Karpas-422 (cell line): ENCODE measurements around the gene MYOT. TPM values are rescaled to one million over a fixed set of nuclear protein-coding genes. Genes with fewer than 3 reads are reported as not detected.

Experiments
- DNase-seq: peaks from one replicate; pipeline ENCODE4 v3.0.0-alpha.2; 2015
- H2AFZ ChIP-seq: fragments of 200-600 bp; sonication (generic); 2 replicates; pipeline ENCODE4 v1.6.1; 2014; ENCODE audit warnings: antibody characterized with exemption, low read length, mixed read lengths
- H3K27ac ChIP-seq: fragments of 200-600 bp; sonication (generic); 2 replicates; pipeline ENCODE4 v1.5.1; 2014; ENCODE audit warnings: mild to moderate bottlenecking, low read length, moderate library complexity
- H3K27me3 ChIP-seq: fragments of 200-600 bp; sonication (generic); 2 replicates; pipeline ENCODE4 v1.6.1; 2014; ENCODE audit warnings: low read length, mixed read lengths
- H3K36me3 ChIP-seq: fragments of 200-600 bp; sonication (generic); 2 replicates; pipeline ENCODE4 v1.6.1; 2014; ENCODE audit warnings: low read length, mixed read lengths; ENCODE audit not compliant: insufficient read depth
- H3K4me1 ChIP-seq: fragments of 200-600 bp; sonication (generic); 2 replicates; pipeline ENCODE4 v1.6.1; 2014; ENCODE audit warnings: mild to moderate bottlenecking, low read length, mixed read lengths
- H3K4me2 ChIP-seq: fragments of 200-600 bp; sonication (generic); 2 replicates; pipeline ENCODE4 v1.6.1; 2014; ENCODE audit warnings: low read length, low read depth, mild to moderate bottlenecking; ENCODE audit not compliant: poor library complexity, severe bottlenecking
- H3K4me3 ChIP-seq: fragments of 200-600 bp; sonication (generic); 2 replicates; pipeline ENCODE4 v1.5.1; 2014; ENCODE audit warnings: mild to moderate bottlenecking, antibody characterized with exemption, low read length, mixed read lengths
- H3K79me2 ChIP-seq: fragments of 200-600 bp; sonication (generic); 2 replicates; pipeline ENCODE4 v1.6.1; 2014; ENCODE audit warnings: mild to moderate bottlenecking, low read length, mixed read lengths
- H3K9ac ChIP-seq: fragments of 200-600 bp; sonication (generic); 2 replicates; pipeline ENCODE4 v1.6.0; 2014; ENCODE audit warnings: low read length
- H3K9me2 ChIP-seq: fragments of 200-600 bp; sonication (generic), shearing (Covaris generic); replicated peaks from 2 replicates; pipeline ENCODE4 v1.6.0; 2014; ENCODE audit warnings: mild to moderate bottlenecking, low read length, moderate library complexity; ENCODE audit not compliant: insufficient read depth
- H3K9me3 ChIP-seq: fragments of 300-700, 200-600 bp; sonication (generic); 2 replicates; pipeline ENCODE4 v1.6.1; 2014; ENCODE audit warnings: low read length, mixed read lengths
- H4K20me1 ChIP-seq: fragments of 200-600 bp; sonication (generic); 2 replicates; pipeline ENCODE4 v1.6.1; 2014; ENCODE audit warnings: mild to moderate bottlenecking, antibody characterized with exemption, low read length, low read depth; ENCODE audit not compliant: insufficient read depth
- total RNA-seq: library from RNA; depleted of rRNA; stranded (reverse); fragments of >200 nt; shearing (Covaris generic); gene quantifications from 2 replicates; pipeline ENCODE4 v1.2.3, GENCODE V29; 2014; ENCODE audit warnings: low replicate concordance; rRNA removed

Gene MYOT
- not detected in 2 replicates for total RNA-seq

GRCh38 chr5:137867664-137868063 lies at the start of gene MYOT:
MYOT (plus strand) TSS chr5:137867860; CDS start chr5:137870652, 2,792 bp downstream.
- H3K79me2 ChIP-seq, result no peaks in the 10 kb centered on the region
- no peak within 1 kb of the TSS for H2AFZ ChIP-seq
- no peaks in the 10 kb centered on the region for H3K9me2 ChIP-seq
- 0 out of 2 replicates have a peak, but pooled peaks cover 3% of the 10 kb centered on the region for H3K4me1 ChIP-seq
- H3K4me2 ChIP-seq, result no peak within 1 kb of the TSS
- no peak within 1 kb of the TSS for H3K27ac ChIP-seq
- no peaks in the 10 kb centered on the region for H3K9me3 ChIP-seq
- no peak within 1 kb of the TSS for H3K4me3 ChIP-seq
- H4K20me1 ChIP-seq, result no peaks in the 10 kb centered on the region
- DNase-seq, result no peak
- H3K27me3 ChIP-seq, result no peaks in the 10 kb centered on the region; the same call in 1 of the 2 replicates
- H3K9ac ChIP-seq, result no peak within 1 kb of the TSS
- H3K36me3 ChIP-seq, result no peaks in the 10 kb centered on the region

- no peak overlapping the region for H3K27ac ChIP-seq
- no peaks in the 10 kb centered on the region for H3K9me2 ChIP-seq
- H3K9me3 ChIP-seq, result no peaks in the 10 kb centered on the region
- no peak for DNase-seq
- H3K4me3 ChIP-seq, result no peak overlapping the region
- H3K79me2 ChIP-seq, result no peaks in the 10 kb centered on the region
- H3K4me1 ChIP-seq, result no peaks in the 10 kb centered on the region
- no peak overlapping the region for H3K9ac ChIP-seq
- no peaks in the 10 kb centered on the region for H4K20me1 ChIP-seq
- no peak overlapping the region for H3K4me2 ChIP-seq
- no peak overlapping the region for H2AFZ ChIP-seq
- H3K27me3 ChIP-seq, result no peaks in the 10 kb centered on the region
- no peaks in the 10 kb centered on the region for H3K36me3 ChIP-seq
These were observed 47.9 kb upstream of the MYOT start for GRCh38 chr5:137819766-137820165.

DNA sequence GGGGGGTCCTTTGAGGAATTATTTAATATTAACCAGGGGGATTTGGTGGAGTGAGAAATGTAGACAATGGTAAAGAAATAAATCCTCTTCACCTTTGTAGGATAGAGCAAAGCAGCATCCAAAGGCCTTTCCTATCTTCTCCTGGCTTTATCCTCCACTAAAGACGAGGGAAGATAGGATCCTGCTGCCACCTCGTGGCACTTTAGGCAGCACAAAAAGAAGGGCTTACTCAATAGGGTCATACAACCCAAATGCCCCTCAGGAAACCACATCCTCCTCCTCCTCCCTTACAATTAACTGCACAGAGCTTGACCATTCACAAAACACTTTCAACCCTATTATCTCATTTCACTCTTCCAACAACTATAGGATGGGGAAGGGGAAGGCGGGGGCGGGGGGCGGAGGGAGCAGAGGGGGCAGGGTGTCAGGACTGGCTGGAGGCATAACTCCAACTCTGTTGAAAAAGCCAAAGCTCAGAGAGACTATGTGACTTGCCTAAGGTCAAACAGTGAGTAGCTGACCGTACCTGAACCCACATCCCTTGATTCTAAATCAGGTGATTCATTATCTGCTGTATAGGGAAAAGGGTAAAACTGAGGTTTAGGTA lies 45.4 kb upstream of the MYOT start:
- Histone ChIP-seq H3K9me3 (no peaks in the 10 kb centered on the region; the same call in 1 of the 2 replicates), H3K36me3 (no peaks in the 10 kb centered on the region), H3K9ac (no peak overlapping the region), H3K4me2 (no peak overlapping the region), H2AFZ (no peak overlapping the region), H3K79me2 (no peaks in the 10 kb centered on the region), H3K27ac (no peak overlapping the region), H3K4me1 (no peaks in the 10 kb centered on the region), H3K27me3 (no peaks in the 10 kb centered on the region), H3K9me2 (no peaks in the 10 kb centered on the region), H3K4me3 (no peak overlapping the region), H4K20me1 (no peaks in the 10 kb centered on the region)
- peak; percentile 78 for DNase-seq

- Histone ChIP-seq H3K4me3 (no peak overlapping the region), H3K4me1 (no peaks in the 10 kb centered on the region), H3K9me3 (no peaks in the 10 kb centered on the region; the same call in 1 of the 2 replicates), H3K9ac (no peak overlapping the region), H3K79me2 (no peaks in the 10 kb centered on the region), H3K36me3 (no peaks in the 10 kb centered on the region), H3K27me3 (no peaks in the 10 kb centered on the region), H3K9me2 (no peaks in the 10 kb centered on the region), H2AFZ (no peak overlapping the region), H4K20me1 (no peaks in the 10 kb centered on the region), H3K4me2 (no peak overlapping the region), H3K27ac (no peak overlapping the region)
- no peak for DNase-seq
These were observed 44.7 kb upstream of the MYOT start for GRCh38 chr5:137822984-137823383.

DNA sequence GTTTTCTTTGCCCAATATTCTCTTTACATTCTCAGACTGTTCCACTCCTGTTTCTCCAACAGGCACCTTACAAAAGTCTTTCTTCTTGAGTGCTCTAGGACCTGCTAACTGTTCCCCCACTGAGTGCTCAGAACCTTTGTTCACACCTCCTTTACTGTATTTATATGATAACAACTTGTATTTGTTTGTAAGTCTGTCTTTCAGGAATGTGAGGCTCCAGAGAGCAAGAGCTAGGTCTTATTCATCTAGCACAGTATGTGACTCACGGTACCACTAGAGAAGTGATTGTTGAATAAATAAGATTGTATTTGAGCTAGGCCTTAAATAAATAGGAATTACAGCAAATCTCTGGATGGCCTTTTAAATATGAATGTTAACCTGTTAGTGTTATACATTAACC lies 42.5 kb upstream of the MYOT start:
- H3K27ac ChIP-seq, result no peak overlapping the region

GRCh38 chr5:137826067-137826466 lies 41.6 kb upstream of the MYOT start:
- no peaks in the 10 kb centered on the region for H3K4me1 ChIP-seq
- no peaks in the 10 kb centered on the region for H4K20me1 ChIP-seq
- H3K79me2 ChIP-seq, result no peaks in the 10 kb centered on the region
- no peaks in the 10 kb centered on the region; the same call in 1 of the 2 replicates for H3K9me3 ChIP-seq
- H3K27ac ChIP-seq, result no peak overlapping the region
- H2AFZ ChIP-seq, result no peak overlapping the region
- no peak overlapping the region for H3K9ac ChIP-seq
- no peak overlapping the region for H3K4me3 ChIP-seq
- no peaks in the 10 kb centered on the region for H3K36me3 ChIP-seq
- H3K4me2 ChIP-seq, result no peak overlapping the region
- H3K27me3 ChIP-seq, result no peaks in the 10 kb centered on the region
- H3K9me2 ChIP-seq, result no peaks in the 10 kb centered on the region
- no peak for DNase-seq

More for the DNA sequence above, 42.5 kb upstream of the MYOT start:
- Histone ChIP-seq H3K9ac (no peak overlapping the region), H3K4me2 (no peak overlapping the region), H3K4me1 (no peaks in the 10 kb centered on the region), H4K20me1 (no peaks in the 10 kb centered on the region), H3K79me2 (no peaks in the 10 kb centered on the region), H3K4me3 (no peak overlapping the region), H3K27me3 (no peaks in the 10 kb centered on the region), H3K9me2 (no peaks in the 10 kb centered on the region), H2AFZ (no peak overlapping the region), H3K36me3 (no peaks in the 10 kb centered on the region), H3K9me3 (no peaks in the 10 kb centered on the region; the same call in 1 of the 2 replicates)
- DNase-seq, result no peak

GRCh38 chr5:137828180-137828579 lies 39.5 kb upstream of the MYOT start:
- no peak overlapping the region for H2AFZ ChIP-seq
- no peaks in the 10 kb centered on the region for H3K9me2 ChIP-seq
- no peaks in the 10 kb centered on the region for H3K4me1 ChIP-seq
- H3K9me3 ChIP-seq, result no peaks in the 10 kb centered on the region; the same call in 1 of the 2 replicates
- no peaks in the 10 kb centered on the region for H3K79me2 ChIP-seq
- no peak overlapping the region for H3K4me3 ChIP-seq
- no peaks in the 10 kb centered on the region for H3K27me3 ChIP-seq
- H3K4me2 ChIP-seq, result no peak overlapping the region
- no peak overlapping the region for H3K27ac ChIP-seq
- H3K36me3 ChIP-seq, result no peaks in the 10 kb centered on the region
- DNase-seq, result no peak
- H3K9ac ChIP-seq, result no peak overlapping the region
- H4K20me1 ChIP-seq, result no peaks in the 10 kb centered on the region

- no peaks in the 10 kb centered on the region for H3K36me3 ChIP-seq
- no peaks in the 10 kb centered on the region; the same call in 1 of the 2 replicates for H3K9me3 ChIP-seq
- H3K9me2 ChIP-seq, result no peaks in the 10 kb centered on the region
- DNase-seq, result no peak
- no peak overlapping the region for H3K9ac ChIP-seq
- no peak overlapping the region for H3K4me2 ChIP-seq
- no peaks in the 10 kb centered on the region for H3K79me2 ChIP-seq
- no peak overlapping the region for H2AFZ ChIP-seq
- no peak overlapping the region for H3K27ac ChIP-seq
- no peak overlapping the region for H3K4me3 ChIP-seq
- H3K27me3 ChIP-seq, result no peaks in the 10 kb centered on the region
- no peaks in the 10 kb centered on the region for H4K20me1 ChIP-seq
- no peaks in the 10 kb centered on the region for H3K4me1 ChIP-seq
These were observed 39.0 kb upstream of the MYOT start for GRCh38 chr5:137828664-137829063.
